22Rv1 (cell line): ENCODE measurements around the gene FUS.

ENCODE experiments used
- ZFX ChIP-seq: fragments of 450-650 bp; IDR thresholded peaks from 2 replicates; pipeline ENCODE4 v1.6.1; 2017; ENCODE audit warnings: antibody characterized with exemption, borderline replicate concordance
- TF ChIP-seq, protein P1 (sequence below): fragments of 450-650 bp; IDR thresholded peaks from 2 replicates; pipeline ENCODE4 v1.5.1; 2017; ENCODE audit warnings: mild to moderate bottlenecking

DNA sequence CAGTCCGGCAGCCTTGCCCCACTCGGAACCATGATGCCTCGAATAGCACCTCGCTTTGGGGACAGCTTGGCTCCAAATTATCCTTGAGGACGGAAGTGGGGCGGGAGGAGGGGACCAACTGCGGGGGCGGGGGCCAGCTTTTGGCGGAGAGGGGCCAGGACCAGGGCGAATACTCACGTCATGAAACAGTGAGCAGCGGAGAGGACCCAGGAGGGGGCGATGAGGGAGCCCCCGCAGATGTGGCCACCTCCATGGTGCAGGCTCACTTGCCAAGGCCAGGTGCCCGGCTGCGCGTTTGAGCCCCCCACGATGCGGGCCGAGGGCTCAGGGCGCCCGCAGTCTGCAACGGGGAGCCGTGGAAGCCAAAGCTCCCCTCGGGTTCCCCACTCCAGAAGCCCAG lies 31.0 kb upstream of the FUS start:
- TF ChIP-seq, protein P1, sequence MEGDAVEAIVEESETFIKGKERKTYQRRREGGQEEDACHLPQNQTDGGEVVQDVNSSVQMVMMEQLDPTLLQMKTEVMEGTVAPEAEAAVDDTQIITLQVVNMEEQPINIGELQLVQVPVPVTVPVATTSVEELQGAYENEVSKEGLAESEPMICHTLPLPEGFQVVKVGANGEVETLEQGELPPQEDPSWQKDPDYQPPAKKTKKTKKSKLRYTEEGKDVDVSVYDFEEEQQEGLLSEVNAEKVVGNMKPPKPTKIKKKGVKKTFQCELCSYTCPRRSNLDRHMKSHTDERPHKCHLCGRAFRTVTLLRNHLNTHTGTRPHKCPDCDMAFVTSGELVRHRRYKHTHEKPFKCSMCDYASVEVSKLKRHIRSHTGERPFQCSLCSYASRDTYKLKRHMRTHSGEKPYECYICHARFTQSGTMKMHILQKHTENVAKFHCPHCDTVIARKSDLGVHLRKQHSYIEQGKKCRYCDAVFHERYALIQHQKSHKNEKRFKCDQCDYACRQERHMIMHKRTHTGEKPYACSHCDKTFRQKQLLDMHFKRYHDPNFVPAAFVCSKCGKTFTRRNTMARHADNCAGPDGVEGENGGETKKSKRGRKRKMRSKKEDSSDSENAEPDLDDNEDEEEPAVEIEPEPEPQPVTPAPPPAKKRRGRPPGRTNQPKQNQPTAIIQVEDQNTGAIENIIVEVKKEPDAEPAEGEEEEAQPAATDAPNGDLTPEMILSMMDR, result no peak
- no peak for TF ChIP-seq ZFX
